Fibroblast of lung (primary cell): ENCODE results near the gene ZNF598.

ENCODE experiments used
- CTCF ChIP-seq, 2 donors: IDR thresholded peaks in 1 of 2; conservative IDR thresholded peaks in 1 of 2; 1 replicate in 1 of 2; 2 replicates in 1 of 2; pipeline ENCODE4 v1.5.1; 2011 to 2012; ENCODE audit warnings: low read length in 2 of 2, control low read depth in 1 of 2, inconsistent platforms in 1 of 2, low read depth in 1 of 2, mild to moderate bottlenecking in 1 of 2
- EZH2 ChIP-seq: IDR thresholded peaks from 2 replicates; pipeline ENCODE4 v1.5.1; 2012; ENCODE audit warnings: low read length, control low read depth, mild to moderate bottlenecking; ENCODE audit errors: missing control alignments

GRCh38 chr16:2042986-2043666, 33.5 kb upstream of the ZNF598 start:
- TF ChIP-seq CTCF (conservative IDR thresholded peaks at IDR 0.05 in 1 of 2, IDR thresholded peaks at IDR 0.05 in 1 of 2; ENCODE audit: low read depth in 1 of 2, low read length in 2 of 2) (no peak), EZH2 (no peak)
